K562 (cell line): ENCODE data around the gene RAB3D. TPM values are rescaled to one million over a fixed set of nuclear protein-coding genes. Genes with fewer than 3 reads are reported as not detected.
A peak's percentile ranks its signal among the peaks of the same experiment; 100 is the strongest.

Experiments used
- CTCF ChIP-seq, 3 experiments: IDR thresholded peaks in 2 of 3; conservative IDR thresholded peaks in 1 of 3; 2 replicates each; pipeline ENCODE4 v1.5.1; 2011 to 2012; ENCODE audit warnings: low read length in 3 of 3, mild to moderate bottlenecking in 3 of 3, control low read depth in 2 of 3, improper control_type of control experiment in 1 of 3, inconsistent platforms in 1 of 3, low read depth in 1 of 3, mixed read lengths in 1 of 3, moderate library complexity in 1 of 3; ENCODE audit not compliant: insufficient read depth in 2 of 3
- FOS ChIP-seq: IDR thresholded peaks from 3 replicates; pipeline ENCODE4 v1.6.1; 2011; ENCODE audit not compliant: insufficient read length; ENCODE audit errors: extremely low read depth
- RAD21 ChIP-seq, 2 experiments: fragments of 250-450 bp in 1 of 2; fragments of 450-650 bp in 1 of 2; sonication (Bioruptor Pico) in 1 of 2; formaldehyde crosslinking in 1 of 2; IDR thresholded peaks in 1 of 2; conservative IDR thresholded peaks in 1 of 2; 2 replicates each; pipeline versions ENCODE4 v1.4.0 to v1.8.0; 2020 to 2022; ENCODE audit warnings: mild to moderate bottlenecking in 2 of 2, moderate library complexity in 1 of 2
- REST ChIP-seq, 2 experiments: fragments of 450-650 bp; formaldehyde crosslinking in 1 of 2; IDR thresholded peaks; 2 replicates each; pipeline versions ENCODE4 v1.4.0 to v1.6.1; 2014 to 2020; ENCODE audit warnings: mild to moderate bottlenecking in 2 of 2, borderline replicate concordance in 1 of 2, low read depth in 1 of 2
- ZMIZ1 ChIP-seq, 2 experiments: fragments of 150-350 bp in 1 of 2; IDR thresholded peaks; 2 replicates each; pipeline ENCODE4 v1.6.1; 2012 to 2016; ENCODE audit warnings: low read depth in 2 of 2, low read length in 2 of 2, mild to moderate bottlenecking in 1 of 2, moderate library complexity in 1 of 2
- polyA plus RNA-seq, 8 experiments: library from polyadenylated mRNA; depleted of rRNA in 4 of 8; stranded (reverse) in 5 of 8; unstranded in 3 of 8; fragments of >200 nt; fragmentation: Nextera tagmentation in 2 of 8; fragmentation: Illumina TruSeq in 1 of 8; extraction: Ambion mirVana in 2 of 8; extraction: Trizol in 1 of 8; gene quantifications; 2 replicates each; pipeline versions ENCODE4 v1.2.1 to v1.2.3, GENCODE V29; 2011 to 2014; ENCODE audit warnings: inconsistent platforms in 1 of 8, missing spikeins in 1 of 8
- total RNA-seq, 7 experiments: library from RNA; depleted of rRNA in 6 of 7; stranded (reverse); fragments of >200 nt in 6 of 7; fragmentation: Illumina TruSeq in 2 of 7; extraction: Trizol in 2 of 7; gene quantifications; 2 replicates each; pipeline versions ENCODE4 v1.2.1 to v1.2.3, GENCODE V29; 2011 to 2021; ENCODE audit warnings: low replicate concordance in 1 of 7

The RAB3D gene
- total and polyA plus RNA-seq, 9 of the 15 experiments (the other 6 are each of a cell fraction or from before 2014, with no cell fraction given): 0.34 to 3.3 (median 1.3) TPM

GRCh38 chr19:11295665-11296245, 43.7 kb downstream of the RAB3D start, which contains the start of gene TSPAN16 (continued):
- TF ChIP-seq REST (IDR thresholded peaks at IDR 0.05; ENCODE audit: borderline replicate concordance) (0 out of 2 replicates have a peak, but pooled peaks have one; percentile 9), REST (CRISPR knock-in tag; IDR thresholded peaks at IDR 0.05; ENCODE audit: low read depth) (no peak), FOS (no peak), ZMIZ1 (IDR thresholded peaks at IDR 0.05; ENCODE audit: low read depth in 2 of 2, low read length in 2 of 2) (no peak), RAD21 (CRISPR knock-in tag; conservative IDR thresholded peaks at IDR 0.05 in 1 of 2, IDR thresholded peaks at IDR 0.05 in 1 of 2) (peak in 1 of 2 experiments; percentile 24; a peak in 2 of 4 replicates), CTCF (IDR thresholded peaks at IDR 0.05 in 2 of 3, conservative IDR thresholded peaks at IDR 0.05 in 1 of 3; ENCODE audit: insufficient read depth in 2 of 3, low read depth in 1 of 3, low read length in 3 of 3) (peak in 1 of 3 experiments; percentile 30; a peak in 2 of 6 replicates)
